Activated CD4-positive, CD25-positive, alpha-beta regulatory T cell treated with anti-CD3 and anti-CD28 coated beads, Interleukin-2, amount 50 U/mL, for 24 hours (primary cell): ENCODE measurements around the gene DCDC2B.
"Not testable (repeated sequence)": the region's sequence is repeated elsewhere in the genome, so short reads cannot be mapped to it uniquely, and the experiment has no call there.

Source experiments
- ATAC-seq, 2 donors: fragments of 150-1000 bp; cut with Tn5 transposase; one replicate each; pipeline ENCODE4 v1.10.0; 2021; ENCODE audit warnings: mild to moderate bottlenecking in 1 of 2, moderate library complexity in 1 of 2

The DCDC2B gene

DNA sequence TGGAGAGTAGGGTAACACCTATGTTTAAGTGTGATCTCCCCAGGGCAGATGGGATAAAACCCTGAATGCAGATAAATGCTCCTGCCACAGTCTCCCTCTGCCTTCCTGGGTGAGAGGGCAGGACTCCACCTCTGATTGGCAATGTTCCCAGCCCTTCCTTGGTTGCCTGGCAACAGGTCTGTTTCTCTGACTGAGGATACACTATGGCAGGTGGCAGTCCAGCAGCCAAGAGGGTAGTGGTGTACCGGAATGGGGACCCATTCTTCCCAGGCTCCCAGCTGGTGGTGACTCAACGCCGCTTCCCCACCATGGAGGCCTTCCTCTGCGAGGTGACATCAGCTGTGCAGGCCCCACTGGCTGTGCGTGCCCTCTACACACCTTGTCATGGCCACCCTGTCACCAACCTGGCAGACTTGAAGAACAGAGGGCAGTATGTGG lies at the start of gene DCDC2B:
Gene DCDC2B (plus strand): TSS at position 199 of the 438 bp plus-strand sequence. CDS start 5 bp downstream, at position 204.
- no peak for ATAC-seq

DNA sequence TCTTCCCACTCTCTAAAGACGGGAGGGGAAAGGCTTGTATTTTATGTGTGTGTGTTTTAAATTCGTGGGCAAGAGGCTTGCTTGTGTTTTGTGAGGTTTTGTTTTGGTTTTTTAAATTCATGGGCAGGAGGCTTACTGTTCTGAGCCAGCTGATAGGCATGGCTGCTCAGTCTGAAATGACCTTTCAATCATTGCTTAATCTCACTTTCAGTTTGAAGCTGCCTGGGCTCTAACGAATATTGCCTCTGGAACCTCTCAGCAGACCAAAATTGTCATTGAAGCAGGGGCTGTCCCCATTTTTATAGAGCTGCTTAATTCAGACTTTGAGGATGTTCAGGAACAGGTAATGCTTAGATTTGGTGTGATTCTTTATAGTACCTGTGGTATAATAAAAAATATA lies 49.7 kb upstream of the DCDC2B start:
- ATAC-seq = peak; percentile 48 to 51

DNA sequence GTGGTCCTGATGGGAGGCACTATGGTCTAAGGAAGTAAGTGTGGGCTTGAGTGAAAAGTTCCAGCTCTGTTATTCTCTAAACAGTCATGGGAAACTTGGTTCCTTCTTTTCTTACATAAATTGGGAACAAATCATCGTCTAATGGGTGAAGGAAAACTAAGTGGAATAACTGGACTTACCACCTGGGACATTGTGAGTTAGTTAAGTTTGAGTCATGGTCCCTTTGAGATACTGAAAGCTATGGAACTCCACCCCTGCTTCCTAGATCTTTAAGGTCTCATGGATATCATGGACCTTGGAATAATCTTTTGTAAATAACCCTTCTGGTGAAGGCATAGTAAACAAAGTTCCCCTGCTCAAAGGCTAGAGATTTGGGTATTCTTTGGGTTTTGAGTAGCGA lies 45.5 kb upstream of the DCDC2B start:
- no peak for ATAC-seq

DNA sequence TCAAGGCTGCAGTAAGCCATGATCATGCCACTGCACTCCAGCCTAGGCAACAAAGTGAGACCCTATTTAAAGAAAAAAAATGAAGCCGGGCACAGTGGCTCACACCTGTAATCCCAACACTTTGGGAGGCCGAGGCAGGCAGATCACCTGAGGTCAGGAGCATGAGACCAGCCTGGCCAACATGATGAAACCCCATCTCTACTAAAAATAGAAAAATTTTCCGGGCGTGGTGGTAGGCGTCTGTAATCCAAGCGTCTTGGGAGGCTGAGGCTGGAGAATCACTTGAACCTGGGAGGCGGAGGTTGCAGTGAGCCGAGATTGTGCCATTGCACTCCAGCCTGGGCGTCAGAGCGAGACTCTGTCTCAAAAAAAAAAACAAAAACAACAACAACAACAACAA lies 43.3 kb upstream of the DCDC2B start:
- ATAC-seq = not testable (repeated sequence)

DNA sequence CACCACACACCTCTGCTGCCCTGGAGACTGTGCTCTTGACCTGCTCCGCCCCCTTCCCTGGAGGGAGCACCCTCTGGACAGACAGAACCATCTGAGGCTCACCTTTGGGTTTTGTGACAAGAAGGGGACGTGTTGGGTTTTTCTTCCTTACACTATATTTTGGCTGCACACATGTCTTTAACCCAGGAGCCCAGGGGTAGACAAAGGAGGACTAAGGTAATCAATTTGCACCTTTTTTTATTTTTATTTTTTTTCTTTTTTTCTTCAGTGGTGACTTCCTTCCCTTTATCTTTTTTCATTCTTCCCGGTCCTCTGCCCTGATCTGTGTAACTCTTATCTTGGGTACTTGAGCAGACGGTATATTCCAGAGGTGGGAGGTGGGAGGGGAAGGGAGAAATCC lies 37.9 kb upstream of the DCDC2B start:
- no peak for ATAC-seq

DNA sequence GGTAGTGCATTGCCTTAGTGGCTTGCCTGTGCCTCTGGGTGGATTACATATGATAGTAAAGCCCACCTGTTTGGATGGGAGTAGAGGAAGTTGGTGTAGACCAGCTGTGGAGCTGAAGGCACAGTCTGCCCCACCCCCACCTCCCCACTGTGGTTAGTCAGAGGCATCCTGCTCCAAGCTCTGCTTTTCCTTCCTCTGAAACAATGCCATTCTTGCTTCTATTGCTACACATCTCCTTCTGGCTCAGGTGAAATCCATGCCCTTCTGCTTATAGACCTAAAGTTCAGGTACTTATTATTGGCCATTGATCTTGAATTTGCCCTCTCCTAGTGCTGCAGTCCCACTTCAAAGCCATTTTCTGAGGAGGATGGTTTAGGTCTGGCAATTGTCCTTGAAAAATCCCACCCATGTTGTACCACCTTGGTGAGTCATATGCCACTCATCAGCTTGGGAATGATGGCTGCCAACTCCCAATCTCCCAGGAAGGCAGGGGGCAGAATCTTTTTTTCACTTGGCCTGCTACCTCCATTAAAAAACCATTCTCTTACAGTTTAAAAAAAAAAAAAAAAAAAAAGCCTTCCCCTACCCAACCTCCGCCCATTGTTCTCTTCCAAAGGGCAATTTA lies 36.2 kb upstream of the DCDC2B start:
- no peak for ATAC-seq

DNA sequence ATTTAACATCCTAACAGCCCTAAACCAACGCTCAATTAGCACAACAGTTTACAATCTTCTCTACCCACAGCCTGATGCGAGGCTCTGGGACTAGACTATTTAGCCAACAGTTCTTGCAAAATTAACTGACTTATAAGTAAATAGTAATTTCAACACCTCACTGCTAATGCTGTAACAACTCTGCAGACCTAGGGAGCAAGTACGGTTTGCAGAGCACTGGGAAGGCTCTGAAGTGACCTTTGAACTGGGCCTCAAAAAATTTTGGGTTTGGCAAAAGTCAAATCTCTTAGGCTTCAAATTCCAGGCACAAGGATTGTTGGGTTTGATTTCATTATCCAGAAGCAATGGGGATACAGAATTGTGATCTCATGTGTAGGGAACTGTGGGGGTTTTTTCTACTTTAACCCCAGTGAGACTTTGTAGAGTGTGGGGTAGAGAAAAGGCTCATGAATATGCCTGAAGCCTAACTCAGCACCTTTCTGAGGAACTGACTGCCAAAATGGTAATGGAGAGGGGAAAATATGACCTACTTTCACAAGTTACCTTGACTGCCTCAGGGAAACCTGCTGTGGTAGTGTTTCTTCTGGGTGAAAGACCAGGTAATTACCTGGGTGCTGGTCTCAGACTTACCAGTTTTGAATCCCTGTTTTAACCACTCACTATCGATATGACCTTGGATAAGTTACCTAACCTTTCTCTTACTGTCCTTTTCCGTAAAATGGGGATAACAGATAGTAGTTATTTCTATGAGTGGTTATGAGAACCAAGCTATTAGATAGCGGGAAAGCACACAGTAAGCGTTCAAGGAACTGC lies 30.3 kb upstream of the DCDC2B start:
- no peak for ATAC-seq

DNA sequence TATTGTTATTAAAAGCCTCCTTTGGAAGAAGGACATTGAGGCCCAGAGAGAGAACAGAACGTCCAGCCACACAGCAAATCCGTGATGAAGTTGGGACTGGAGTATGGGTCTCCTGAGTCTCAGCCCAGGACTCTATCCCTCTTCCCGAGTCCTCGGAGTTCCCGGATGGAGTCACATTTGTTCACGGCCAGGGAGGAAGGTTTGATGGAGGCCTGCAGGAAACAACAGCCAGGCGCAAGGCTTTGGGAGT lies 29.8 kb upstream of the DCDC2B start:
- no peak for ATAC-seq

DNA sequence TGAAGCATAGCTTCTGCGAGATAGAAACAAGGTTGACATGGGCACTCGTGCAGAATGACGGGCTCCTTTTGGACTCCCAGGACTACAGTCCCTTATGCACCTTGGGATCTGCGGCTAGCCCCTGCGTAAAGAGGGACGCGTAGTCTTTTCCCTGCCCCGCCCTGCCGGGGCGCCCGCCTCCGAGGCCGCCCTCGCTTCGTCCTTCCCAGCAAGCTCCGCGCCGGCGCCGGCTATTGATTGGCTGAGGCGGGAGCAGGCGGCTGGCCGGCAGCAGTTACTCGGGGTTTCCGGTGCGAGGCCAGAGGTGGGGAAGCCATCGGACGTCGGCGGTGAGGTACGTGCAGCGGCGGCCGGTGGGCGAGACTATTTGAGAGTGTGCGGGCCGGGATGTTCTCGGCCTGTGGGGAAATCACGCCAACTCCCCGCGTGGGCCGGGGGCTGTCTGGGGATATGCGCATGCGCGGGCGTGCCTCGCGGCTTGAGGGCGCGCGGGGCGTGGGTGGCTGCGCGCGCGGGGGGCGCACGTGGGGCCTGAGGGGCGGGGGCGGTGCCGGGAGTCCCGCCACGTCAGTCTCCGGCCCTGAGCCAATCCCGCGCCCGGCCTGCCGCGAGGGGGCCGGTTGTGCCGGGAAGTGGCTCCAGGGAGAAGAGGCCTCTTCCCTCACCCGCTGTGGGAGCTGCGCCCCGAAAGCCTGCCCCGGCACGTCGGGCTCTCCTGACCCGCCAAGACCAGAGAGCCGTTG lies 29.3 kb upstream of the DCDC2B start, which contains the start of gene TXLNA:
Gene TXLNA (plus strand): TSS at position 233 of the 743 bp plus-strand sequence. CDS start 671 bp downstream, outside the sequence.
- ATAC-seq = peak; percentile 88 to 90

DNA sequence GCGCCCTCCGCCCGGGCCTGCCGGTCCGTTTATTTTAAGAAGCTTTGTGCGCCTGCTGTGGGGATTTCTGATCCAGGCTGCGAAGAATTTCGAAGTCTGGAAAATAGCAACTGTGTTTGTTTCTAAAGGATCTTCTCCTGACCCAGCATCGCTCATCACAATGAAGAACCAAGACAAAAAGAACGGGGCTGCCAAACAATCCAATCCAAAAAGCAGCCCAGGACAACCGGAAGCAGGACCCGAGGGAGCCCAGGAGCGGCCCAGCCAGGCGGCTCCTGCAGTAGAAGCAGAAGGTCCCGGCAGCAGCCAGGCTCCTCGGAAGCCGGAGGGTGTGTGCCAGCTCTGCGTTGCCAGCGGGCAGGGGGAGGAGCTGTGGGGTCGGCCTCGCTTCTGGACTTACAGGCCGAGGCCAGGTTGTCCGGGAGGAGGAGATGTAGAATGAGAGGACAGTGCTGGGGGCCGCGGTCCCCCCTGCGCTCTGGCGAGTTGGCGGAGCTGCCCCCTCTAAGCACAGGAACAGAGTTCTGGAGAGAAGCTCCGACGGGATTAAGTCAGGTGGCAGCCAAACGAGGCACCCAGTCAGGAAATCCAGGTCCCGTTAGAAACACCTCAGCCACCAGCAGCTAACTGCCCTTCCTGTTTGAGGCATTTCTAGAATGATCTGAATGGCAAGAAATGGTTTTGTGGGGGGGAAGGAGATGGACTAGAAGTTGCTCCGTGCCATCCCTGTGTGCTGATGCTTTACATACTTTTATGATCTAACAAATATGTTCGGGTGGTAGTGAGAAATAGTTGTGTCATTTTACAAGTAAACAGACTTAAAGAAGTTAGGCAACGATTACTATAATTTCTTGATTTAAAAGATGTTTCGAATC lies 28.5 kb upstream of the DCDC2B start:
- peak; percentile 10 to 19 for ATAC-seq

DNA sequence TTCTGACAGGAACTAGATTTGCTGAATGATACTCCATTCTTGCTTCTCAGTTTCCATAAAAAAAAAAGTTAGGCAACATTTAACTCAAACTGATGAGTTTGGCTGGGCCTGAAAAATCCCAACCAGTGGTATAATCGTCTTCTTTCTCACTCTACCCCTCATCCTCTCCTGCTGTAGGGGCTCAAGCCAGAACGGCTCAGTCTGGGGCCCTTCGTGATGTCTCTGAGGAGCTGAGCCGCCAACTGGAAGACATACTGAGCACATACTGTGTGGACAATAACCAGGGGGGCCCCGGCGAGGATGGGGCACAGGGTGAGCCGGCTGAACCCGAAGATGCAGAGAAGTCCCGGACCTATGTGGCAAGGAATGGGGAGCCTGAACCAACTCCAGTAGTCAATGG lies 27.8 kb upstream of the DCDC2B start:
- no peak for ATAC-seq

DNA sequence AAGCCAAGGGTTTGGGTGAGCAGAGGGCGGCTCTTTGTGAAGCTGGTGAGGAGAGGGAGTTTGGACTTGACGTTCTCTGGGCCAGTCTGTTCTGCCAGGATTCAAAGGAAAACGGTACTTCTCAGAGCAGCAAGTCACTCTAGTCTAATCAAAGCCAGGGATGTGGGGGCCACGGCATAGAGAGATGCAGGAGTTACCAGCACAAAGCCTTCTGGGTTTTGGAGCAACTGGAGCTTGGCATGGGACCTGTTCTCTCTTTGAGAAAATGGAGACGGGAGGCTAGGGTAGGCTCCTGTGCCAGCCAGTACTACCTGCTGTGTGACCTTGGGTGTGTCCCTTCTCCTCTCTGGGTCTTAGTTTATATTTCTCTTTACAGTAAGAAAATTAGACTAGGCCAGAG lies 27.3 kb upstream of the DCDC2B start:
- ATAC-seq = no peak

DNA sequence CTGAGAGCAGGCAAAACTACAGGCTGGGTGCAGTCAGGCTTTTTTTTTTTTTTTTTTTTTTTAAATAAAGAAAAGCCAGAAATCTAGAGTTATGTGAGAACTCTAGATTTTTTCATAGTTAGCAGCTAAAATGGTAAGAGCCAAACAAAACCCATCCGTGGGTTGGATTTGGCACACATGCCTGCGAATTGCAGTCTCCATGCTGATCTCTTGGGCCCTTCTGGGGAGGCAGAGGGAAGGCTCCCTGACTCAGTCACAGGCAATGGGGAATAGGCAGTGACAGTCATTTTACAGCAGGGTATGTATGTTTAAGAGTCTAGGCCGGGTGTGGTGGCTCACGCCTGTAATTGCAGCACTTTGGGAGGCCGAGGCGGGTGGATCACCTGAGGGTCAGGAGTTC lies 26.8 kb upstream of the DCDC2B start:
- no peak for ATAC-seq

DNA sequence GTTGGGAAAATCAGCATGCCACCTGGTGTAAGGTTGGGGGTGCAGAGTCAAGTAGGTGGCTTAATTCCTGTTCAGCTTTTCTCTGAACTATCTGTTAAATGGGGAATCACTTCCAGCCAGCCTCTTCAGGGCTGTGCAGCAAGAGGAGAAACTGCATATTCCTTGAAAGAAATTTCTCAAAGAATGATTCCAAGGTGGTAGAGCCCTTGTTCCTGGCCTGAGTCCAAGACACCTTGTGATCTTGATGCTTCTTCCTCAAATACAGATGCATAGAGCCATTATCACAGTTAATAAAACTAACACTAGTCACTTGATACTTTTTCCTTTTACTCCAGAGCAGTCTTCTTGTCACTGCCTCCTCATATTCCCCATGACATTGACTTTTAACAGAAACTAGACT lies 24.2 kb upstream of the DCDC2B start:
- ATAC-seq = no peak

DNA sequence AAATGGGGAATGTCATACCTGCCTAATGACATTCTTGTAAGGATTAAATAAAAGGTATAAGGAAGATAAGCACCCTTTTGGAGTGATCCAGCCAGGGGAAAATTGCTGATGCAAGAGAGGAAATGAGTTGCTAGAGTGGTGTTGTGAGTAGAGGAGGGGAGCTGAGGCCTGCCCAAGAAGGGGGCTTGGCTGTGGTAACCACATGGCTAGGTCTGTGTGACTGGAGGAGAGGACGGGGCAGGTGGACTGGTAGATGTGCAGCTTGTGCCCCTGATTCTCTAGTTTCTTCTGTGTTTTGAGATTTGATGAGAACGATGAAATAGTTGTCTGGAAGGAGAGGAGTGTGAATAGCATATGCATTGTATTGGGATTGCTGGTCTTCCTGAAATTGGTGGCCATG lies 22.8 kb upstream of the DCDC2B start:
- ATAC-seq = no peak

DNA sequence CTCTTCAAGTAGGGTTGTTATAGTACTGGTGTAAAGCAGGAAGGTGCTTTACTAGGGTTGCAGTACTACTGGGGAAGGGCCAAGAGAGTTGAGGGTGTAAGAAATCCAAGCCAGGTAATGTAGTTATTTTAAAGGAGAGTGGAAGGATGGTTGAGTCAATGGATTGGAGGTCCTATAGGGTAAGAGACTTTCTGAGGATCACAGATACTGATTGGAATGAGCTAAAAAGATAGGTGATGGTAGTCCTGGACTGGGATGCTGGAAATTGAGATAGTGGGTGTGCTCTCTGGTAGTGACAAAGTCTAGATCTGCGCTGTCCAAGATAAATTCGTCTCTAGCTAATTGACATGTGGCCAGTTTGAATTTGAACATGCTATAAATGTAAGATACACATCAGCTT lies 22.4 kb upstream of the DCDC2B start:
- no peak for ATAC-seq

DNA sequence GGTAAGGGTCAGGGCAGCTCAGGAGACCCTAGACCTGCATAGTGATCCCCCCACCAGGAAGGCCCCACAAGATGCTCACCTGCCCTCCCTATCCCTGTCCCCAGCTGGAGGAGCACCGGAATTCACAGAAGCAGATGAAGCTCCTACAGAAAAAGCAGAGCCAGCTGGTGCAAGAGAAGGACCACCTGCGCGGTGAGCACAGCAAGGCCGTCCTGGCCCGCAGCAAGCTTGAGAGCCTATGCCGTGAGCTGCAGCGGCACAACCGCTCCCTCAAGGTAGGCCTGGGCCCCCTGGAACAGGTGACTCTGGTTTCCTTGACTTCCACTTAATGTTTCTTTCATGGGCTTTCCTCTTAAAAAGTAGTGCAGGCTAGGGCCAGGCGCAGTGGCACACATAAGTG lies 21.0 kb upstream of the DCDC2B start:
- ATAC-seq = no peak

DNA sequence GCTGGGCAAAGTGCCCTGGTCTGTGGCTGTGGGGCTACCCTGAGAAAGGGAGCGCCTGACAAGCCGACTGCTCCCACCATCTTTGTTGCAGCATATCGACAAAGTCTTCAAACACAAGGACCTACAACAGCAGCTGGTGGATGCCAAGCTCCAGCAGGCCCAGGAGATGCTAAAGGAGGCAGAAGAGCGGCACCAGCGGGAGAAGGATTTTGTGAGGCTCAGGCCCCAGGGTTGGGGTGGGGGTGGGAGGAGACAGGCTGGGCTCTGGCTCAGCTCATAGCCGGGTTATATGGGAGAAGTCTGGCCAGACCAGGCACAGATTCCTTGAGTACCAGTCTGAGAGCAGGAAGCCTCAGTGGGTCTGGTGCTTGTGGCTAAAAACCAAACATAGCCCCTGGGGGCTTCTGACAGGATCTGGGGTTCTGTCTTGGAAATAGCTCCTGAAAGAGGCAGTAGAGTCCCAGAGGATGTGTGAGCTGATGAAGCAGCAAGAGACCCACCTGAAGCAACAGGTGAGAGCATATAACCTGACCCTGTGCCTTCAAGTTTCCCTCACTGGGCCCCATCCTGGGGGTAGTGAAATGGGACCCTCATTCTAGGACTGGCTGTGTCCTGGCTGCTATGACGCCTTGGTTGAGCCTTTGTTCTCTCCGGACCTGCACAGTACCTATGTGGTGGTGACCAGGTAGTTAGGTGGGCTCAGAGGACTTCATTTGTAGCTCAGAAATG lies 16.5 kb upstream of the DCDC2B start:
- no peak for ATAC-seq

DNA sequence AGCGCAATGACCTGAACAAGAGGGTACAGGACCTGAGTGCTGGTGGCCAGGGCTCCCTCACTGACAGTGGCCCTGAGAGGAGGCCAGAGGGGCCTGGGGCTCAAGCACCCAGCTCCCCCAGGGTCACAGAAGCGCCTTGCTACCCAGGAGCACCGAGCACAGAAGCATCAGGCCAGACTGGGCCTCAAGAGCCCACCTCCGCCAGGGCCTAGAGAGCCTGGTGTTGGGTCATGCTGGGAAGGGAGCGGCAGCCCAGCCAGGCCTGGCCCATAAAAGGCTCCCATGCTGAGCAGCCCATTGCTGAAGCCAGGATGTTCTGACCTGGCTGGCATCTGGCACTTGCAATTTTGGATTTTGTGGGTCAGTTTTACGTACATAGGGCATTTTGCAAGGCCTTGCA lies 13.9 kb upstream of the DCDC2B start:
- no peak for ATAC-seq

DNA sequence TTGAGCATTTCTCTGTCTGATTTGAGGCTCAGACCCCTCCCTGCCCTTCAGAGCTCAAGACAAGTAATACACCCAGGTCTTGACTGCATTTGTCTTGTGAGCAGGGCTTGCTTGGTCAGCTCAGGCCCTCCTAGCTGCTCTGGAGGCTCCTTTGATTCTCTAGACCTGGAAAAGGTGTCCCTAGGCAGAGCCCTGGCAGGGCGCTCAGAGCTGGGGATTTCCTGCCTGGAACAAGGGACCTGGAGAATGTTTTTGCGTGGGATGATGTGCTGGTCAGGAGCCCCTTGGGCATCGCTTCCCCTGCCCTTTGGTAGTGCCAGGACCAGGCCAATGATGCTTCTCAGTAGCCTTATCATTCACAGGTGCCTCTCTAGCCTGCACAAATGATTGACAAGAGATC lies 13.4 kb upstream of the DCDC2B start:
- no peak for ATAC-seq

DNA sequence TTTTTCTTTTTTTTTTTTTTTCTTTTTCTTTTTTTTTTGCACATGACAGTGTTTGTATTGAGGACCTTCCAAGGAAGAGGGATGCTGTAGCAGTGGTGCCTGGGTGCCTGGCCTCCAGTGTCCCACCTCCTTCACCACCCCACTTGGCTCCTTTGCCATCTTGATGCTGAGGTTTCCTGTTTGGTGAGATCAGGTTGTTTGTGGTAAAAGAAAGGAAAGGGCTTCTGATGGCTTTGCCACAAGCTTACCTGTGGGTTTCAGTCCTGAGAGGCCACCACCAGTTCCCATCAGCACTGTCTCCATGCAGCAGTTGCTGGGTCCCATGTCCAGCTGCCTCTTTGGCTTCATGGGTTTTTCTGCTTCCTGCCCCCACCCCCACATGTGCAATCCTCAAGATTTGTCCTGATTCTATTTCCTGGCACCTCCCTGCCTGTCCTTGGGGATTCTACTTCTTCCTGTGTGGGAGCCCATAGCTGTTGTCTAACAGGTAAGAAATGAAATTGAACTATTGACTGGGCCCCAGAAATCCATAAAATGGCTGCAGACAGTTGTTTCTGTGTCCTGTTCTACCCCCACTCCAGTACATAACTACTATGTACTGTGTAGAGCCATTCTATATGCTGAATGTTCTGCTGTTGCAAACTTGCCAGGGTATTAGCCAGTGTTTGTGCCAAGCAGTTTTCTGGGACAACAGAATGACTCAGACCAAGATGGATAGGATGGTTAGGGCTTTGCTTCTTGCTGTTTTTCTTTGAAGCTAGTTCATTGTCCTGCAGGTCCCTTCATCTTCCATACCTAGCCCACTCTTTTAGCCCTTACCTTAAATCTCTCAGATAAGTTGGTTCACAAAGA lies 12.7 kb upstream of the DCDC2B start:
- ATAC-seq = no peak
